ENCODE measurements around the gene CCDC92B. TPM values are rescaled to one million over a fixed set of nuclear protein-coding genes. Genes with fewer than 3 reads are reported as not detected.

Gene CCDC92B
- total and polyA plus RNA-seq, 2 experiments from 2014 or later, result not detected

- WGBS, 2 experiments (ENCODE audit: low coverage in 1 of 2, low lambda C conversion rate in 2 of 2, missing lambda C conversion rate in 2 of 2), result 79 to 84% methylated on average over 5 of the region's 5 CpGs
- H3K9me2 ChIP-seq (ENCODE audit: insufficient read depth), result no peaks in the 10 kb centered on the region
- no peaks in the 10 kb centered on the region for H3K79me2 ChIP-seq (ENCODE audit: insufficient read depth)
- no peak for DNase-seq
- no peak overlapping the region for H3K4me2 ChIP-seq (ENCODE audit: unreplicated experiment)
- TF ChIP-seq EZH2 (IDR thresholded peaks at IDR 0.05; ENCODE audit: insufficient read depth, poor library complexity, severe bottlenecking), result no peak
- no peak for TF ChIP-seq EZH2phosphoT487 (IDR thresholded peaks at IDR 0.05; ENCODE audit: insufficient read depth, low read depth)
- no peaks in the 10 kb centered on the region for H3K9me3 ChIP-seq (ENCODE audit: low read depth)
- no peak overlapping the region for H2AFZ ChIP-seq
- no peak overlapping the region for H3K4me3 ChIP-seq
- no peaks in the 10 kb centered on the region for H3K36me3 ChIP-seq (ENCODE audit: low read depth)
- peaks cover 8% of the 10 kb centered on the region for H3K27me3 ChIP-seq (replicated peaks; ENCODE audit: insufficient read depth)
- in situ Hi-C loops (cut with MboI), result no loop called here
- no peaks in the 10 kb centered on the region for H4K20me1 ChIP-seq (ENCODE audit: insufficient read depth)
- no peak overlapping the region for H3K9ac ChIP-seq
- H3K27ac ChIP-seq, result no peak overlapping the region
- H3K4me1 ChIP-seq (ENCODE audit: insufficient read depth), result no peaks in the 10 kb centered on the region
- H3F3A ChIP-seq (ENCODE audit: insufficient read depth), result no peaks in the 10 kb centered on the region
These were observed 13.6 kb downstream of the CCDC92B start for GRCh38 chr17:2735896-2736295.

- Histone ChIP-seq H3K27ac (no peak overlapping the region), H3K9me3 (ENCODE audit: low read depth) (no peaks in the 10 kb centered on the region), H3K4me1 (ENCODE audit: insufficient read depth) (no peaks in the 10 kb centered on the region), H3K79me2 (ENCODE audit: insufficient read depth) (no peaks in the 10 kb centered on the region), H3K36me3 (ENCODE audit: low read depth) (no peaks in the 10 kb centered on the region), H3K27me3 (replicated peaks; ENCODE audit: insufficient read depth) (peaks cover 8% of the 10 kb centered on the region), H3F3A (ENCODE audit: insufficient read depth) (no peaks in the 10 kb centered on the region), H2AFZ (no peak overlapping the region), H3K9ac (no peak overlapping the region), H3K9me2 (ENCODE audit: insufficient read depth) (no peaks in the 10 kb centered on the region), H3K4me2 (ENCODE audit: unreplicated experiment) (no peak overlapping the region), H4K20me1 (ENCODE audit: insufficient read depth) (no peaks in the 10 kb centered on the region), H3K4me3 (no peak overlapping the region)
- in situ Hi-C loops (cut with MboI), result no loop called here
- 28 to 35% methylated on average over 10 of the region's 10 CpGs for WGBS, 2 experiments (ENCODE audit: low coverage in 1 of 2, low lambda C conversion rate in 2 of 2, missing lambda C conversion rate in 2 of 2)
- no peak for TF ChIP-seq EZH2 (IDR thresholded peaks at IDR 0.05; ENCODE audit: insufficient read depth, poor library complexity, severe bottlenecking)
- no peak for TF ChIP-seq EZH2phosphoT487 (IDR thresholded peaks at IDR 0.05; ENCODE audit: insufficient read depth, low read depth)
- DNase-seq, result no peak
These were observed 14.5 kb downstream of the CCDC92B start for GRCh38 chr17:2734939-2735338.

GRCh38 chr17:2731807-2732206 lies 17.6 kb downstream of the CCDC92B start:
- Histone ChIP-seq H3K4me1 (ENCODE audit: insufficient read depth) (no peaks in the 10 kb centered on the region), H3K36me3 (ENCODE audit: low read depth) (no peaks in the 10 kb centered on the region), H3K9me2 (ENCODE audit: insufficient read depth) (no peaks in the 10 kb centered on the region), H3K4me2 (ENCODE audit: unreplicated experiment) (no peak overlapping the region), H3F3A (ENCODE audit: insufficient read depth) (no peaks in the 10 kb centered on the region), H3K79me2 (ENCODE audit: insufficient read depth) (no peaks in the 10 kb centered on the region), H2AFZ (no peak overlapping the region), H3K27me3 (replicated peaks; ENCODE audit: insufficient read depth) (peaks cover 8% of the 10 kb centered on the region), H3K9ac (no peak overlapping the region), H3K4me3 (no peak overlapping the region), H3K9me3 (ENCODE audit: low read depth) (no peaks in the 10 kb centered on the region), H3K27ac (no peak overlapping the region), H4K20me1 (ENCODE audit: insufficient read depth) (no peaks in the 10 kb centered on the region)
- TF ChIP-seq EZH2 (IDR thresholded peaks at IDR 0.05; ENCODE audit: insufficient read depth, poor library complexity, severe bottlenecking) (no peak), EZH2phosphoT487 (IDR thresholded peaks at IDR 0.05; ENCODE audit: insufficient read depth, low read depth) (no peak)
- DNase-seq, result no peak
- in situ Hi-C loops (cut with MboI), result no loop called here
- WGBS, 2 experiments (ENCODE audit: low coverage in 1 of 2, low lambda C conversion rate in 2 of 2, missing lambda C conversion rate in 2 of 2), result 73 to 75% methylated on average over 10 of the region's 10 CpGs

- H3K27ac ChIP-seq, result no peak overlapping the region
- H3K4me2 ChIP-seq (ENCODE audit: unreplicated experiment), result no peak overlapping the region
- H3K9ac ChIP-seq, result no peak overlapping the region
- H3F3A ChIP-seq (ENCODE audit: insufficient read depth), result no peaks in the 10 kb centered on the region
- H3K9me3 ChIP-seq (ENCODE audit: low read depth), result no peaks in the 10 kb centered on the region
- H3K9me2 ChIP-seq (ENCODE audit: insufficient read depth), result no peaks in the 10 kb centered on the region
- TF ChIP-seq EZH2 (IDR thresholded peaks at IDR 0.05; ENCODE audit: insufficient read depth, poor library complexity, severe bottlenecking) (no peak), EZH2phosphoT487 (IDR thresholded peaks at IDR 0.05; ENCODE audit: insufficient read depth, low read depth) (no peak)
- no peaks in the 10 kb centered on the region for H3K79me2 ChIP-seq (ENCODE audit: insufficient read depth)
- H3K36me3 ChIP-seq (ENCODE audit: low read depth), result no peaks in the 10 kb centered on the region
- peaks cover 8% of the 10 kb centered on the region for H3K27me3 ChIP-seq (replicated peaks; ENCODE audit: insufficient read depth)
- no peak for DNase-seq
- no peaks in the 10 kb centered on the region for H3K4me1 ChIP-seq (ENCODE audit: insufficient read depth)
- no peak overlapping the region for H2AFZ ChIP-seq
- in situ Hi-C loops (cut with MboI), result no loop called here
- H3K4me3 ChIP-seq, result no peak overlapping the region
- no peaks in the 10 kb centered on the region for H4K20me1 ChIP-seq (ENCODE audit: insufficient read depth)
- 59 to 65% methylated on average over 16 to 17 of the region's 17 CpGs for WGBS, 2 experiments (ENCODE audit: low coverage in 1 of 2, low lambda C conversion rate in 2 of 2, missing lambda C conversion rate in 2 of 2)
These were observed 18.6 kb downstream of the CCDC92B start for GRCh38 chr17:2730764-2731353.
